Natural killer cell (primary cell): ENCODE data around the gene AP2A2. TPM values are rescaled to one million over a fixed set of nuclear protein-coding genes. Genes with fewer than 3 reads are reported as not detected.

Experiments
- ATAC-seq, 3 donors: fragments of 150-1000 bp in 2 of 3; fragments of 200-7000 bp in 1 of 3; cut with Tn5 transposase; 1 replicate in 1 of 3; 2 replicates in 2 of 3; pipeline ENCODE4 v1.10.0; 2021; ENCODE audit warnings: mild to moderate bottlenecking in 2 of 3, moderate library complexity in 2 of 3
- DNase-seq, 2 donors: peaks; one replicate each; pipeline versions ENCODE4 v3.0.0 to v3.0.0-alpha.2; 2013 to 2021; ENCODE audit warnings: mixed read lengths in 1 of 2
- H3K27ac ChIP-seq: one replicate; pipeline ENCODE4 v1.5.1; 2013; ENCODE audit warnings: mild to moderate bottlenecking, low read length
- H3K27me3 ChIP-seq: one replicate; pipeline ENCODE4 v1.6.1; 2013; ENCODE audit warnings: low read length; ENCODE audit not compliant: control insufficient read depth, insufficient read depth
- H3K36me3 ChIP-seq: one replicate; pipeline ENCODE4 v1.6.1; 2013; ENCODE audit warnings: low read length; ENCODE audit not compliant: control insufficient read depth, insufficient read depth
- H3K4me1 ChIP-seq: one replicate; pipeline ENCODE4 v1.6.1; 2013; ENCODE audit warnings: low read length; ENCODE audit not compliant: control insufficient read depth, insufficient read depth
- H3K4me3 ChIP-seq: one replicate; pipeline ENCODE4 v1.5.1; 2013; ENCODE audit warnings: low read length
- H3K9me3 ChIP-seq: one replicate; pipeline ENCODE4 v1.6.1; 2013; ENCODE audit warnings: low read length; ENCODE audit not compliant: control insufficient read depth, insufficient read depth
- H3K27ac Mint-ChIP-seq, 2 donors: one replicate each; pipeline ENCODE4 v1.8.0; 2022; ENCODE audit warnings: mild to moderate bottlenecking in 2 of 2, mixed read lengths in 2 of 2, moderate library complexity in 1 of 2
- H3K27me3 Mint-ChIP-seq, 2 donors: one replicate each; pipeline ENCODE4 v1.8.0; 2022; ENCODE audit warnings: low read depth in 2 of 2, mixed read lengths in 2 of 2
- H3K36me3 Mint-ChIP-seq: one replicate; pipeline ENCODE4 v1.8.0; 2022; ENCODE audit warnings: mixed read lengths
- H3K4me1 Mint-ChIP-seq, 2 donors: one replicate each; pipeline ENCODE4 v1.8.0; 2022; ENCODE audit warnings: mixed read lengths in 2 of 2
- H3K4me3 Mint-ChIP-seq: one replicate; pipeline ENCODE4 v1.8.0; 2022; ENCODE audit warnings: mild to moderate bottlenecking, moderate library complexity, mixed read lengths
- H3K9me3 Mint-ChIP-seq, 2 donors: one replicate each; pipeline ENCODE4 v1.8.0; 2022; ENCODE audit warnings: mixed read lengths in 2 of 2
- CTCF ChIP-seq: fragments of 200-600 bp; IDR thresholded peaks from one replicate; pipeline ENCODE4 v1.8.0; 2022; ENCODE audit warnings: antibody characterized with exemption
- WGBS: methylation state at CpG from one replicate; pipeline ENCODE4 v1.1.7; 2013; ENCODE audit warnings: missing lambda C conversion rate; ENCODE audit not compliant: insufficient coverage; 5-methylcytosine and 5-hydroxymethylcytosine counted together
- intact Hi-C: fragments of 100-400 bp; cut with micrococcal nuclease; formaldehyde crosslinking; loops from one replicate; pipeline ENCODE4 v1.14.2; 2022
- total RNA-seq, 4 donors: library from RNA; stranded (reverse); fragments of 120-200 nt in 1 of 4; gene quantifications; one replicate each; pipeline versions ENCODE4 v1.2.3 to v1.2.4, GENCODE V29; 2013 to 2022

Gene AP2A2
- total RNA-seq, 3 donors from 2014 or later (not counting 1 experiment from before 2014, with no cell fraction given), result 57.2 to 120 (median 82.9) TPM

- H3K4me3 Mint-ChIP-seq, result no peak overlapping the region
Observed at GRCh38 chr11:1038921-1039320, 113.3 kb downstream of the AP2A2 start.

DNA sequence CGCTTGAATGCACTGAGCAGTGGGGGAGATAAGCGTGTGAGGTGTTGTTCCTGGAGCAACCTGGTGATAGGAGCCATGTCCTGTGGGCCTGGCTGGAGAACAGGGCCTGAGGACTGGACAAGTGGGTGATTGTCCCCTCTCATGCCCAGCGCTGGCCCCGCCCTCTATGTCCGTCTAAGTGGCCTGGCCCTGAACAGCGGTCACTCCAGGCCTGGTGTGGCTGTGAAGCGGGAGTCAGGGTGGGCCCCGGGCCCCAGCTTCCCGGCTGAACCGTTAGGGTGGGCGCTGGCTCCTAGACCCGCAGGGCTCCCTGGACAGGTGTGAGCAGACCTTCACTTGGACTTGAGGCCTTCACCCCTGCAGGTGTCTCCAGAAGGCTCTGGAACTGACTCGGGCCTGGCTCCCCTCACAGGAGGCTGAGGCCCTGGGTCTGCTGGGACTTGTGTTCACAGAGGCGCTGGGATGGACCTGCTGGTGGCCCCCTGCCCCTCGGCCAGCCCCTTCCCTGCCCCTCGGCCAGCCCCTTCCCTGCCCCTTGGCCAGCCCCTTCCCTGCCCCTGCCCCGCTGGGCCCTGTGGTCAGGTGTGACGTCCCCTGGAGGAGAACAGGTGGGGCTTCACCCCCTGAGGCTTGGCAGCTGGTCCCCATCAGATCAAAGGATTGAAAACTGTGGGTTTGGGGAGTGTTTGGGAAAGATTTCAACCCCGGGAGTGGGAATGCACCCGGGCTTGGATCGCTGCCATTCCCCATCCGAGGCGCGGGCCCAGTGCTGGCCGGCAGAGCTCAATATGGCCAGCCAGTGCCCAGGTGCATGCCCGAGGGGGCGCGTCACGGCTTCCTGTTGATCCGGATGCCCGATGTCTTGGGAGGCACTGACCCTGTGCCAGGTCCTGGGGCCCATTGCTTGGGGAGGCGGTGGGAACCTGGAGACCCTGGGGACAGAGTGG, 114.1 kb downstream of the AP2A2 start:
- no peaks in the 10 kb centered on the region for H3K27me3 Mint-ChIP-seq
- H3K36me3 Mint-ChIP-seq, result no peaks in the 10 kb centered on the region
- H3K27ac ChIP-seq, result no peak overlapping the region
- no peaks in the 10 kb centered on the region for H3K4me1 ChIP-seq
- no peaks in the 10 kb centered on the region for H3K9me3 Mint-ChIP-seq
- 96% methylated on average over 32 of the region's 32 CpGs for WGBS
- no peak for TF ChIP-seq CTCF
- no peaks in the 10 kb centered on the region for H3K4me1 Mint-ChIP-seq
- H3K27ac Mint-ChIP-seq, result no peak overlapping the region
- H3K36me3 ChIP-seq, result no peaks in the 10 kb centered on the region
- H3K4me3 Mint-ChIP-seq, result no peak overlapping the region
- no peaks in the 10 kb centered on the region for H3K27me3 ChIP-seq
- no peak for DNase-seq
- no peaks in the 10 kb centered on the region for H3K9me3 ChIP-seq
- no peak for ATAC-seq
- intact Hi-C loops, result no loop called here
- no peak overlapping the region for H3K4me3 ChIP-seq

More at GRCh38 chr11:1038921-1039320, 113.3 kb downstream of the AP2A2 start:
- no peaks in the 10 kb centered on the region for H3K36me3 ChIP-seq
- no peaks in the 10 kb centered on the region for H3K4me1 ChIP-seq
- H3K27me3 ChIP-seq, result no peaks in the 10 kb centered on the region
- H3K27me3 Mint-ChIP-seq, result no peaks in the 10 kb centered on the region
- ATAC-seq (no peak), DNase-seq (no peak)
- no peak overlapping the region for H3K27ac ChIP-seq
- no peaks in the 10 kb centered on the region for H3K9me3 ChIP-seq
- 95% methylated on average over 12 of the region's 12 CpGs for WGBS
- no peaks in the 10 kb centered on the region for H3K36me3 Mint-ChIP-seq
- TF ChIP-seq CTCF, result no peak
- H3K4me3 ChIP-seq, result no peak overlapping the region
- H3K27ac Mint-ChIP-seq, result no peak overlapping the region
- no peaks in the 10 kb centered on the region for H3K9me3 Mint-ChIP-seq
- H3K4me1 Mint-ChIP-seq, result no peaks in the 10 kb centered on the region
- intact Hi-C loops, result no loop called here

DNA sequence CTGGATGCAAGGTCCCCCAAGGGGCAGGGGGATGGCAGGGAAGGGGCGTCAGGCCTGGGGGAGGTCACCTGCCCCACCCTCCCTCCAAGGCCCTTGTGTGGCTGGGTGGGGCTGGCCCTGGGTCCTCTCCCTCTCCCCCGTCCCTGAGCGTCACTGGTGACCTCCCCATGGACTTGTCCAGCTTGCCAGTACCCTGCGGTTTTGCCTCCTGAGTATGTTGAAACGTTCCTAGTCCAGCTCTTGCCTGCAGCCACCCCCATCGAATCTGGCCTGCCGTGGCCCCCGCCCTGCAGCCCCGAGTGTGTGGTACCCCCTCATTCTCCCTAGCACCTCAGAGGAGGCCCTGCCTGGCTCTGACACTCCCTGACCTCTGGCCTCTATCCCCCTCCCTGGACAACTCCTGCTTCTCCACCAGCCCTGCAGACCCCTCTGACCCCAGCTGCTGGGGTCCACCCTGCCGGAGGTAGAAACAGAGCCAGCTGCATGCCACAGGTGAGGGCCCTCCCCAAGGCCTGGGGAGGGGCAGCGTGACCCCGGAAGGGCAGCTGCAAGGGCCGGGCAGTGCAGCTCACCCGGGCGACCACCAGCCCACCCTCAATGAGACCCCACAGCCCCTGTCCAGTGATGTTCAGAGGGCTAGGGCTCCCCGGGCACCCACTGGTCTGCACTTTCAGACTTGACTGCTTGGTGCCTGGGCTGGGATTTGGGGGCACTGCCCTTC, 114.9 kb downstream of the AP2A2 start:
- Mint-ChIP-seq H3K4me1 (no peaks in the 10 kb centered on the region), H3K27ac (no peak overlapping the region), H3K36me3 (no peaks in the 10 kb centered on the region), H3K27me3 (no peaks in the 10 kb centered on the region), H3K9me3 (no peaks in the 10 kb centered on the region), H3K4me3 (no peak overlapping the region)
- no peak for DNase-seq
- H3K4me1 ChIP-seq, result no peaks in the 10 kb centered on the region
- H3K9me3 ChIP-seq, result no peaks in the 10 kb centered on the region
- H3K27ac ChIP-seq, result no peak overlapping the region
- 89% methylated on average over 16 of the region's 16 CpGs for WGBS
- no peak for ATAC-seq
- intact Hi-C loops, result no loop called here
- no peak overlapping the region for H3K4me3 ChIP-seq
- TF ChIP-seq CTCF, result no peak
- no peaks in the 10 kb centered on the region for H3K36me3 ChIP-seq
- no peaks in the 10 kb centered on the region for H3K27me3 ChIP-seq
